Measurements from ENCODE around the gene CD9.

DNA sequence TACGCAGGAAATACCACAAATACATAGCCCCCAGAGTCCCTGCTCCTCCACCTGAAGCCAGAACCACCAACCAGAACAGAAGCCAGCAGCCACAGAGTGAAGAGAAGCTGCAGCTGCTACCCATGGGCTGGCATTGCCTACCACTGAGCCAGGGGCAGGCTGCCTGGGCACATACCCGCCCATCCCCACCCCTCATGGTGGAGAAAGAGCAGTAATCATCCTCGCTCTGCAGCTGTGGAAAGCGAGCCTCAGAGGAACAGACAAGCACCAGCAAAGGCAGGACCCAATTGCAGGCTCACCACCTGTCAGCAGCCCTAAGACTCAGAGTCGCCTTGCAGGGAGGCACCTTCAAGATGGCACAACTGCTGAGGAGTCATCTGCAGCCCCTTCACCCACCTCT, 11.2 kb upstream of the CD9 start:
- TF ChIP-seq POLR2A (IDR thresholded peaks at IDR 0.05; ENCODE audit: low read depth) (no peak), POLR2AphosphoS5 (IDR thresholded peaks at IDR 0.05) (no peak)
- TF ChIP-seq, protein P1, sequence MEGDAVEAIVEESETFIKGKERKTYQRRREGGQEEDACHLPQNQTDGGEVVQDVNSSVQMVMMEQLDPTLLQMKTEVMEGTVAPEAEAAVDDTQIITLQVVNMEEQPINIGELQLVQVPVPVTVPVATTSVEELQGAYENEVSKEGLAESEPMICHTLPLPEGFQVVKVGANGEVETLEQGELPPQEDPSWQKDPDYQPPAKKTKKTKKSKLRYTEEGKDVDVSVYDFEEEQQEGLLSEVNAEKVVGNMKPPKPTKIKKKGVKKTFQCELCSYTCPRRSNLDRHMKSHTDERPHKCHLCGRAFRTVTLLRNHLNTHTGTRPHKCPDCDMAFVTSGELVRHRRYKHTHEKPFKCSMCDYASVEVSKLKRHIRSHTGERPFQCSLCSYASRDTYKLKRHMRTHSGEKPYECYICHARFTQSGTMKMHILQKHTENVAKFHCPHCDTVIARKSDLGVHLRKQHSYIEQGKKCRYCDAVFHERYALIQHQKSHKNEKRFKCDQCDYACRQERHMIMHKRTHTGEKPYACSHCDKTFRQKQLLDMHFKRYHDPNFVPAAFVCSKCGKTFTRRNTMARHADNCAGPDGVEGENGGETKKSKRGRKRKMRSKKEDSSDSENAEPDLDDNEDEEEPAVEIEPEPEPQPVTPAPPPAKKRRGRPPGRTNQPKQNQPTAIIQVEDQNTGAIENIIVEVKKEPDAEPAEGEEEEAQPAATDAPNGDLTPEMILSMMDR (IDR thresholded peaks at IDR 0.05): no peak

Measured in esophagus muscularis mucosa (tissue), 3 donors.